ENCODE results near the gene RACK1.
A peak's percentile ranks its signal among the peaks of the same experiment; 100 is the strongest.
"Not testable (repeated sequence)": the region's sequence is repeated elsewhere in the genome, so short reads cannot be mapped to it uniquely, and the experiment has no call there.

GRCh38 chr5:181273433-181273744, 29.7 kb upstream of the RACK1 start:
- peak; percentile 50 for TF ChIP-seq CTCF (IDR thresholded peaks at IDR 0.05)
- not testable (repeated sequence) for TF ChIP-seq EZH2, EZH2phosphoT487 (IDR thresholded peaks at IDR 0.05)

Measured in neural progenitor cell (in vitro differentiated cells).